ENCODE results near the gene PNLIPRP2.

DNA sequence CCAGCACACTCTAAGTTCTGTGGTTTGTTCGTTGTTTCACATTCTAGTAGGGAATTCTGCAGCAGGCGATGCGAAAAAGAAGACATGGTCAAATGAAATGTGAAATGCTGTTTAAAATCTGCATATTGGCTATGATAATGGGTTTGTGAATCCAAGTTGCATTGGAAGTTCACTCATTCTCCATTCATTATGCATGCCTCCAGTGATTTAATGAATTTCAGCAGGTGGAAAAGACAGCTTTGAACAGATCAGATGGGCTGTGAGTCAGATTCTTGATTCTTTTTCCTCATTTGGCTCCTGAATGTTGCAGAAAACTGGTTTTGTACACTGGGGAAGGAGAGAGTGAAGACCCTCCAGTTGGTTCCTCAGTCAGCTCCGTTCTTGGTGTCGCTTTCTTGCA is 52.1 kb downstream of the PNLIPRP2 start:
- no peak for TF ChIP-seq EZH2 (IDR thresholded peaks at IDR 0.05; ENCODE audit: borderline replicate concordance)
- TF ChIP-seq, protein P1, sequence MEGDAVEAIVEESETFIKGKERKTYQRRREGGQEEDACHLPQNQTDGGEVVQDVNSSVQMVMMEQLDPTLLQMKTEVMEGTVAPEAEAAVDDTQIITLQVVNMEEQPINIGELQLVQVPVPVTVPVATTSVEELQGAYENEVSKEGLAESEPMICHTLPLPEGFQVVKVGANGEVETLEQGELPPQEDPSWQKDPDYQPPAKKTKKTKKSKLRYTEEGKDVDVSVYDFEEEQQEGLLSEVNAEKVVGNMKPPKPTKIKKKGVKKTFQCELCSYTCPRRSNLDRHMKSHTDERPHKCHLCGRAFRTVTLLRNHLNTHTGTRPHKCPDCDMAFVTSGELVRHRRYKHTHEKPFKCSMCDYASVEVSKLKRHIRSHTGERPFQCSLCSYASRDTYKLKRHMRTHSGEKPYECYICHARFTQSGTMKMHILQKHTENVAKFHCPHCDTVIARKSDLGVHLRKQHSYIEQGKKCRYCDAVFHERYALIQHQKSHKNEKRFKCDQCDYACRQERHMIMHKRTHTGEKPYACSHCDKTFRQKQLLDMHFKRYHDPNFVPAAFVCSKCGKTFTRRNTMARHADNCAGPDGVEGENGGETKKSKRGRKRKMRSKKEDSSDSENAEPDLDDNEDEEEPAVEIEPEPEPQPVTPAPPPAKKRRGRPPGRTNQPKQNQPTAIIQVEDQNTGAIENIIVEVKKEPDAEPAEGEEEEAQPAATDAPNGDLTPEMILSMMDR (IDR thresholded peaks at IDR 0.05; ENCODE audit: poor library complexity) = no peak
- TF ChIP-seq EZH2phosphoT487 (IDR thresholded peaks at IDR 0.05; ENCODE audit: low read depth, severe bottlenecking, unreplicated experiment) = no peak
